ENCODE results near the gene GLDC.
A peak's percentile ranks its signal among the peaks of the same experiment; 100 is the strongest.
"Not testable (repeated sequence)": the region's sequence is repeated elsewhere in the genome, so short reads cannot be mapped to it uniquely, and the experiment has no call there.

Gene GLDC

GRCh38 chr9:6645355-6646292 is at the start of gene GLDC:
GLDC (minus strand) TSS chr9:6645729; CDS start chr9:6645499, 230 bp downstream.
- DNase-seq: no peak

- no peak for DNase-seq
Measured at GRCh38 chr9:6692881-6693361, 47.4 kb upstream of the GLDC start.

- DNase-seq: no peak
Measured at GRCh38 chr9:6692433-6692832, 46.9 kb upstream of the GLDC start.

- DNase-seq: not testable (repeated sequence)
Measured at GRCh38 chr9:6690675-6691070, 45.1 kb upstream of the GLDC start.

- DNase-seq: no peak
Measured at GRCh38 chr9:6689893-6690674, 44.6 kb upstream of the GLDC start.

GRCh38 chr9:6687180-6687579 is 41.7 kb upstream of the GLDC start:
- no peak for DNase-seq

- DNase-seq: peak; percentile 19
Measured at GRCh38 chr9:6686396-6686795, 40.9 kb upstream of the GLDC start.

GRCh38 chr9:6681957-6682501 is 36.5 kb upstream of the GLDC start:
- DNase-seq: no peak

GRCh38 chr9:6681147-6681956 is 35.8 kb upstream of the GLDC start:
- peak; percentile 98 for DNase-seq

- no peak for DNase-seq
Measured at GRCh38 chr9:6680797-6681146, 35.2 kb upstream of the GLDC start.

- DNase-seq: no peak
Measured at GRCh38 chr9:6677803-6678202, 32.3 kb upstream of the GLDC start.

- DNase-seq: no peak
Measured at GRCh38 chr9:6676254-6676921, 30.9 kb upstream of the GLDC start.

GRCh38 chr9:6675268-6675667 is 29.7 kb upstream of the GLDC start:
- DNase-seq: no peak

- no peak for DNase-seq
Measured at GRCh38 chr9:6673326-6674025, 27.9 kb upstream of the GLDC start.

GRCh38 chr9:6672118-6672517 is 26.6 kb upstream of the GLDC start:
- DNase-seq: no peak

- no peak for DNase-seq
Measured at GRCh38 chr9:6671416-6671815, 25.9 kb upstream of the GLDC start.

GRCh38 chr9:6669881-6670280 is 24.4 kb upstream of the GLDC start:
- no peak for DNase-seq

- DNase-seq: peak; percentile 26
Measured at GRCh38 chr9:6667633-6668280, 22.2 kb upstream of the GLDC start.

- no peak for DNase-seq
Measured at GRCh38 chr9:6667080-6667479, 21.6 kb upstream of the GLDC start.

- DNase-seq: no peak
Measured at GRCh38 chr9:6665628-6666027, 20.1 kb upstream of the GLDC start.

GRCh38 chr9:6664204-6664680 is 18.7 kb upstream of the GLDC start:
- DNase-seq: no peak
